ENCODE measurements around the gene TMEM91.
A peak's percentile ranks its signal among the peaks of the same experiment; 100 is the strongest.

Gene TMEM91

DNA sequence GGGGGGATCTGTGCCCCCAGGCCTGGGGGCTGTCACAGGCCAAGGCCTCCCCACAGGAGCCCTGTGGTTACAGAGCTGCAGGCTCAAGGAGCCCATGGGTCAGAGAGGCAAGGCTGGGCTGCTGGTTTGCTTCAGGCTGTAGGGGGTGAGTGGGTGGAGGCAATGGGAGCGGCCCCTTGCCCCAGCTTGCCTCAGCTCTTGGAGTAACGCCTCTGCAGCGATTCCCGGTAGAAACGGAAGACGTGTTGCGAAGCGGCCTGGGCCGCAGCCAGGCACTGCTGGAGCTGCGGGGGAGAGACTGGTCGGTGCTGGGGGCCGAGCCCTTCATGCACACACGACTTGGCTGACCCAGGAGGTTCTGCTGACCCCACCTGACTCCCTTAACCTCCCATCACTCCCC, 10.1 kb downstream of the TMEM91 start:
- H3K4me1 ChIP-seq (ENCODE audit: low read depth, poor library complexity, severe bottlenecking): no peaks in the 10 kb centered on the region
- H3K27ac ChIP-seq: no peak overlapping the region

GRCh38 chr19:41391618-41392017, 15.3 kb downstream of the TMEM91 start:
- Histone ChIP-seq H2AFZ (ENCODE audit: low read depth) (no peak overlapping the region), H3K36me3 (ENCODE audit: insufficient read depth) (peaks cover 14% of the 10 kb centered on the region; the same call in 1 of the 2 replicates), H3K9ac (no peak overlapping the region), H3K4me1 (ENCODE audit: low read depth, poor library complexity, severe bottlenecking) (peaks cover 29% of the 10 kb centered on the region), H4K20me1 (ENCODE audit: insufficient read depth) (no peaks in the 10 kb centered on the region), H3K4me3 (IDR thresholded peaks at IDR 0.05; ENCODE audit: insufficient read depth, low read depth, low read length) (no peak overlapping the region), H3K27me3 (ENCODE audit: insufficient read depth, low read depth) (no peaks in the 10 kb centered on the region), H3K79me2 (ENCODE audit: insufficient read depth, low read depth) (peaks cover 36% of the 10 kb centered on the region), H3K4me2 (no peak overlapping the region), H3K27ac (no peak overlapping the region)
- no peak for TF ChIP-seq CTCF (conservative IDR thresholded peaks at IDR 0.05; ENCODE audit: low read depth, low read length)

More for the DNA sequence above, 10.1 kb downstream of the TMEM91 start:
- Histone ChIP-seq H3K36me3 (ENCODE audit: insufficient read depth) (peaks cover 11% of the 10 kb centered on the region; the same call in 1 of the 2 replicates), H3K9ac (no peak overlapping the region), H3K79me2 (ENCODE audit: insufficient read depth, low read depth) (no peaks in the 10 kb centered on the region), H4K20me1 (ENCODE audit: insufficient read depth) (no peaks in the 10 kb centered on the region), H2AFZ (ENCODE audit: low read depth) (no peak overlapping the region), H3K27me3 (ENCODE audit: insufficient read depth, low read depth) (no peaks in the 10 kb centered on the region), H3K4me3 (IDR thresholded peaks at IDR 0.05; ENCODE audit: insufficient read depth, low read depth, low read length) (no peak overlapping the region), H3K4me2 (no peak overlapping the region)
- TF ChIP-seq CTCF (conservative IDR thresholded peaks at IDR 0.05; ENCODE audit: low read depth, low read length): no peak

GRCh38 chr19:41392775-41393174, 16.4 kb downstream of the TMEM91 start:
- TF ChIP-seq CTCF (conservative IDR thresholded peaks at IDR 0.05; ENCODE audit: low read depth, low read length): no peak
- no peaks in the 10 kb centered on the region for H3K27me3 ChIP-seq (ENCODE audit: insufficient read depth, low read depth)
- H2AFZ ChIP-seq (ENCODE audit: low read depth): no peak overlapping the region
- H3K4me3 ChIP-seq (IDR thresholded peaks at IDR 0.05; ENCODE audit: insufficient read depth, low read depth, low read length): no peak overlapping the region
- no peaks in the 10 kb centered on the region for H4K20me1 ChIP-seq (ENCODE audit: insufficient read depth)
- H3K9ac ChIP-seq: no peak overlapping the region
- peaks cover 41% of the 10 kb centered on the region for H3K79me2 ChIP-seq (ENCODE audit: insufficient read depth, low read depth)
- no peak overlapping the region for H3K27ac ChIP-seq
- H3K4me1 ChIP-seq (ENCODE audit: low read depth, poor library complexity, severe bottlenecking): peaks cover 29% of the 10 kb centered on the region
- H3K36me3 ChIP-seq (ENCODE audit: insufficient read depth): peaks cover 14% of the 10 kb centered on the region; the same call in 1 of the 2 replicates
- H3K4me2 ChIP-seq: no peak overlapping the region

GRCh38 chr19:41395355-41395754, 19.0 kb downstream of the TMEM91 start:
- Histone ChIP-seq H3K9ac (no peak overlapping the region), H3K27ac (no peak overlapping the region), H4K20me1 (ENCODE audit: insufficient read depth) (no peaks in the 10 kb centered on the region), H3K4me3 (IDR thresholded peaks at IDR 0.05; ENCODE audit: insufficient read depth, low read depth, low read length) (no peak overlapping the region), H3K36me3 (ENCODE audit: insufficient read depth) (peaks cover 14% of the 10 kb centered on the region; the same call in 1 of the 2 replicates), H3K4me2 (peak overlapping the region; percentile 82; the same call in 1 of the 2 replicates), H3K4me1 (ENCODE audit: low read depth, poor library complexity, severe bottlenecking) (peaks cover 43% of the 10 kb centered on the region), H2AFZ (ENCODE audit: low read depth) (no peak overlapping the region), H3K79me2 (ENCODE audit: insufficient read depth, low read depth) (peaks cover 61% of the 10 kb centered on the region), H3K27me3 (ENCODE audit: insufficient read depth, low read depth) (no peaks in the 10 kb centered on the region)
- no peak for TF ChIP-seq CTCF (conservative IDR thresholded peaks at IDR 0.05; ENCODE audit: low read depth, low read length)

Measured in KMS-11 (cell line).